SK-N-SH treated with all-trans-retinoic acid at 6 μM for 48 hours (cell line): ENCODE data around the gene CCDC182.

ENCODE experiments used
- ARNTL ChIP-seq: fragments of 450-650 bp; formaldehyde crosslinking; IDR thresholded peaks from 2 replicates; pipeline ENCODE4 v1.5.0; 2020; ENCODE audit warnings: low read depth, mild to moderate bottlenecking, moderate library complexity, borderline replicate concordance
- BACH2 ChIP-seq: fragments of 250-450 bp; sonication (Bioruptor Pico); IDR thresholded peaks from 2 replicates; pipeline ENCODE4 v1.9.0; 2021; ENCODE audit warnings: mild to moderate bottlenecking, borderline replicate concordance
- CSDC2 ChIP-seq: fragments of 250-450 bp; sonication (Bioruptor Pico); IDR thresholded peaks from 2 replicates; pipeline ENCODE4 v1.5.0; 2020; ENCODE audit warnings: mild to moderate bottlenecking, moderate library complexity
- ESRRG ChIP-seq: fragments of 250-450 bp; sonication (Bioruptor Pico); IDR thresholded peaks from 2 replicates; pipeline ENCODE4 v1.6.1; 2021; ENCODE audit warnings: mild to moderate bottlenecking
- RARB ChIP-seq: fragments of 250-450 bp; sonication (Bioruptor Pico); IDR thresholded peaks from 2 replicates; pipeline ENCODE4 v1.8.0; 2021; ENCODE audit warnings: mild to moderate bottlenecking, moderate library complexity
- SNAI2 ChIP-seq: fragments of 250-450 bp; sonication (Bioruptor Pico); IDR thresholded peaks from 2 replicates; pipeline ENCODE4 v1.5.0; 2020; ENCODE audit warnings: mild to moderate bottlenecking, moderate library complexity
- TOX ChIP-seq: fragments of 250-450 bp; sonication (Bioruptor Pico); IDR thresholded peaks from 2 replicates; pipeline ENCODE4 v1.8.0; 2021; ENCODE audit warnings: mild to moderate bottlenecking, moderate library complexity, borderline replicate concordance
- ZC3H10 ChIP-seq: fragments of 250-450 bp; sonication (Bioruptor Pico); IDR thresholded peaks from 2 replicates; pipeline ENCODE4 v1.5.1; 2021; ENCODE audit warnings: mild to moderate bottlenecking, moderate library complexity
- ZFP3 ChIP-seq: fragments of 250-450 bp; sonication (Bioruptor Pico); IDR thresholded peaks from 2 replicates; pipeline ENCODE4 v1.5.0; 2020; ENCODE audit warnings: mild to moderate bottlenecking, moderate library complexity
- ZFP30 ChIP-seq: fragments of 450-650 bp; formaldehyde crosslinking; IDR thresholded peaks from 2 replicates; pipeline ENCODE4 v1.5.0; 2022; ENCODE audit warnings: mild to moderate bottlenecking, moderate library complexity
- ZNF70 ChIP-seq: fragments of 450-650 bp; formaldehyde crosslinking; IDR thresholded peaks from 2 replicates; pipeline ENCODE4 v1.5.0; 2020; ENCODE audit warnings: mild to moderate bottlenecking, moderate library complexity
- TF ChIP-seq, protein P1 (sequence below): fragments of 250-450 bp; sonication (Bioruptor Pico); IDR thresholded peaks from 2 replicates; pipeline ENCODE4 v1.8.0; 2020; ENCODE audit warnings: mild to moderate bottlenecking, moderate library complexity, borderline replicate concordance
- TF ChIP-seq, protein P2 (sequence below): fragments of 250-450 bp; sonication (Bioruptor Pico); IDR thresholded peaks from 2 replicates; pipeline ENCODE4 v1.5.1; 2020; ENCODE audit warnings: low read depth, mild to moderate bottlenecking, moderate library complexity

DNA sequence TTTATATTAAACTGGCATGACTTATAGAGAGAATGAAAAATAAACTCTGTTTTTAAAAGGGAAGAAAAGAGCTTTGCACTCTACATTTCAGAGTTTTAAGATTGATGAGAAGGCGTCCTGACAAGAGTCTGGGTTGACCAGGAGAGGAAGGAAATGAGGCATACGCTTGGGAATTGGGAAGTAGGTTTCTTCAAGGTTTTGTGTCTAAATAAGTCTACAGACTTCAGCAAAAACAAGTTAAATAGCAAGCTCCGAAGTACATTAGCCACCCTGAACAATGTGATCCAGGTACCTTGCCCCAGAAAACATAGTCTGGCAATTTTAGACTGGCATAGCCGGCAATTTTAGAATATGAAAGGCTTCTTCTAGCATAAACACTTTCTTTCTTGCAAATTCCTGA lies 28.5 kb upstream of the CCDC182 start:
- TF ChIP-seq SNAI2 (CRISPR knock-in tag) (no peak), ZFP3 (CRISPR knock-in tag) (no peak), ZC3H10 (CRISPR knock-in tag) (no peak), TOX (no peak), CSDC2 (CRISPR knock-in tag) (no peak), ESRRG (CRISPR knock-in tag) (no peak), RARB (CRISPR knock-in tag) (no peak), ZFP30 (CRISPR knock-in tag) (no peak), ARNTL (CRISPR knock-in tag) (no peak), BACH2 (no peak), ZNF70 (CRISPR knock-in tag) (no peak)
- TF ChIP-seq, protein P1, sequence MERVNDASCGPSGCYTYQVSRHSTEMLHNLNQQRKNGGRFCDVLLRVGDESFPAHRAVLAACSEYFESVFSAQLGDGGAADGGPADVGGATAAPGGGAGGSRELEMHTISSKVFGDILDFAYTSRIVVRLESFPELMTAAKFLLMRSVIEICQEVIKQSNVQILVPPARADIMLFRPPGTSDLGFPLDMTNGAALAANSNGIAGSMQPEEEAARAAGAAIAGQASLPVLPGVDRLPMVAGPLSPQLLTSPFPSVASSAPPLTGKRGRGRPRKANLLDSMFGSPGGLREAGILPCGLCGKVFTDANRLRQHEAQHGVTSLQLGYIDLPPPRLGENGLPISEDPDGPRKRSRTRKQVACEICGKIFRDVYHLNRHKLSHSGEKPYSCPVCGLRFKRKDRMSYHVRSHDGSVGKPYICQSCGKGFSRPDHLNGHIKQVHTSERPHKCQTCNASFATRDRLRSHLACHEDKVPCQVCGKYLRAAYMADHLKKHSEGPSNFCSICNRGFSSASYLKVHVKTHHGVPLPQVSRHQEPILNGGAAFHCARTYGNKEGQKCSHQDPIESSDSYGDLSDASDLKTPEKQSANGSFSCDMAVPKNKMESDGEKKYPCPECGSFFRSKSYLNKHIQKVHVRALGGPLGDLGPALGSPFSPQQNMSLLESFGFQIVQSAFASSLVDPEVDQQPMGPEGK (CRISPR knock-in tag) = no peak
- TF ChIP-seq, protein P2, sequence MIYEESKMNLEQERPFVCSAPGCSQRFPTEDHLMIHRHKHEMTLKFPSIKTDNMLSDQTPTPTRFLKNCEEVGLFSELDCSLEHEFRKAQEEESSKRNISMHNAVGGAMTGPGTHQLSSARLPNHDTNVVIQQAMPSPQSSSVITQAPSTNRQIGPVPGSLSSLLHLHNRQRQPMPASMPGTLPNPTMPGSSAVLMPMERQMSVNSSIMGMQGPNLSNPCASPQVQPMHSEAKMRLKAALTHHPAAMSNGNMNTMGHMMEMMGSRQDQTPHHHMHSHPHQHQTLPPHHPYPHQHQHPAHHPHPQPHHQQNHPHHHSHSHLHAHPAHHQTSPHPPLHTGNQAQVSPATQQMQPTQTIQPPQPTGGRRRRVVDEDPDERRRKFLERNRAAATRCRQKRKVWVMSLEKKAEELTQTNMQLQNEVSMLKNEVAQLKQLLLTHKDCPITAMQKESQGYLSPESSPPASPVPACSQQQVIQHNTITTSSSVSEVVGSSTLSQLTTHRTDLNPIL (CRISPR knock-in tag) = no peak
